PC-3 (cell line): ENCODE data around the gene CARD10. TPM values are rescaled to one million over a fixed set of nuclear protein-coding genes. Genes with fewer than 3 reads are reported as not detected.

ENCODE experiments used
- ATAC-seq: fragments of 200-7000 bp; cut with Tn5 transposase; 2 replicates; pipeline ENCODE4 v1.9.1; 2020; ENCODE audit warnings: mild to moderate bottlenecking, moderate library complexity
- Bru-seq: library from RNA; stranded (reverse); fragments of 400-500 nt; gene quantifications from one replicate; lab custom pipeline; 2021; lab: Mats Ljungman, UMichigan
- BruChase-seq, 2 experiments: library from RNA; stranded (reverse); fragments of 400-500 nt; gene quantifications; one replicate each; lab custom pipeline; 2021; lab: Mats Ljungman, UMichigan
- BruUV-seq: library from RNA; stranded (reverse); fragments of 400-500 nt; replicated peaks from 2 replicates; lab custom pipeline; 2021; lab: Mats Ljungman, UMichigan
- CTCF ChIA-PET: fragments of 300-600 bp; sonication (Branson Sonifier 250); formaldehyde crosslinking; loops from one replicate; lab custom pipeline; 2022; ENCODE audit warnings: antibody characterized with exemption; lab: Charles Lee
- POLR2A ChIA-PET: fragments of 300-600 bp; sonication (Branson Sonifier 250); formaldehyde crosslinking; loops from one replicate; lab custom pipeline; 2022; ENCODE audit warnings: antibody characterized with exemption; ENCODE audit not compliant: unreplicated experiment; lab: Charles Lee
- DNase-seq: peaks from one replicate; pipeline ENCODE4 v3.0.0-alpha.2; 2015
- H2AFZ ChIP-seq: fragments of 300-600 bp; sonication (generic); 2 replicates; pipeline ENCODE4 v1.6.0; 2016; ENCODE audit warnings: antibody characterized with exemption, low read length
- H3F3A ChIP-seq: fragments of 300-600 bp; sonication (generic); one replicate; pipeline ENCODE4 v1.6.0; 2017; ENCODE audit warnings: antibody characterized with exemption, low read length, control low read depth, mild to moderate bottlenecking; ENCODE audit not compliant: unreplicated experiment
- H3K27ac ChIP-seq: fragments of 300-600 bp; sonication (generic); 2 replicates; pipeline ENCODE4 v1.5.1; 2016; ENCODE audit warnings: mild to moderate bottlenecking, low read length
- H3K27me3 ChIP-seq: fragments of 300-600 bp; sonication (generic); 2 replicates; pipeline ENCODE4 v1.6.1; 2016; ENCODE audit warnings: low read length, mixed read lengths
- H3K36me3 ChIP-seq: fragments of 300-600 bp; sonication (generic); 2 replicates; pipeline ENCODE4 v1.6.1; 2016; ENCODE audit warnings: low read depth, mixed run types, low read length, mixed read lengths
- H3K4me1 ChIP-seq: fragments of 300-600 bp; sonication (generic); 2 replicates; pipeline ENCODE4 v1.5.1; 2016; ENCODE audit warnings: low read length; ENCODE audit not compliant: insufficient read depth
- H3K4me2 ChIP-seq: fragments of 300-600 bp; sonication (generic); 2 replicates; pipeline ENCODE4 v1.6.0; 2016; ENCODE audit warnings: low read length
- H3K4me3 ChIP-seq: fragments of 300-600 bp; sonication (generic); 2 replicates; pipeline ENCODE4 v1.5.1; 2016; ENCODE audit warnings: mild to moderate bottlenecking, low read length, mixed read lengths
- H3K79me2 ChIP-seq: fragments of 300-600 bp; sonication (generic); 2 replicates; pipeline ENCODE4 v1.6.1; 2017; ENCODE audit warnings: low read length, mixed read lengths
- H3K9ac ChIP-seq: fragments of 300-600 bp; sonication (generic); 2 replicates; pipeline ENCODE4 v1.6.0; 2016; ENCODE audit warnings: mild to moderate bottlenecking, low read length
- H3K9me2 ChIP-seq: fragments of 300-600 bp; sonication (generic); replicated peaks from 2 replicates; pipeline ENCODE4 v1.6.1; 2016; ENCODE audit warnings: mixed run types, low read length, mixed read lengths
- H3K9me3 ChIP-seq: fragments of 300-600 bp; sonication (generic); 2 replicates; pipeline ENCODE4 v1.6.1; 2016; ENCODE audit warnings: low read length, mixed read lengths
- H4K20me1 ChIP-seq: fragments of 300-600 bp; sonication (generic); 2 replicates; pipeline ENCODE4 v1.6.1; 2016; ENCODE audit warnings: low read length, mixed read lengths
- CTCF ChIP-seq: fragments of 300-600 bp; sonication (generic); conservative IDR thresholded peaks from 2 replicates; pipeline ENCODE4 v1.5.1; 2017; ENCODE audit warnings: antibody characterized with exemption, low read depth, mild to moderate bottlenecking, low read length
- EZH2 ChIP-seq: fragments of 300-600 bp; sonication (generic); IDR thresholded peaks from one replicate; pipeline ENCODE4 v1.6.1; 2017; ENCODE audit warnings: antibody characterized with exemption, mild to moderate bottlenecking, low read length; ENCODE audit not compliant: unreplicated experiment
- EZH2phosphoT487 ChIP-seq: fragments of 300-600 bp; sonication (generic); IDR thresholded peaks from 2 replicates; pipeline ENCODE4 v1.6.1; 2018; ENCODE audit warnings: mild to moderate bottlenecking, antibody characterized with exemption, low read length, borderline replicate concordance
- intact Hi-C: fragments of 100-400 bp; cut with micrococcal nuclease; formaldehyde crosslinking; loops from 2 replicates; pipeline ENCODE4 v1.9.0; 2023
- long read RNA-seq: library from polyadenylated mRNA; unstranded; transcript quantifications from one replicate; pipeline ENCODE4 v2.0.0, GENCODE V29; 2021; ENCODE audit not compliant: unreplicated experiment
- total RNA-seq: library from RNA; depleted of rRNA; stranded (reverse); fragments of >200 nt; gene quantifications from 2 replicates; pipeline ENCODE4 v1.2.3, GENCODE V29; 2014; rRNA removed

CARD10 gene
- total RNA-seq (20.7 and 26.3 TPM in 2 replicates), Bru-seq, nascent RNA (percentile 49 among the genes with signal in this experiment), BruChase-seq, experiment 1, labeled RNA remaining after a 6-hour chase (percentile 59 among the genes with signal in this experiment), BruChase-seq, experiment 2, labeled RNA remaining after a 2-hour chase (percentile 56 among the genes with signal in this experiment)
- long read RNA-seq, full-length matches to known transcripts = 11 of 37 reads
- long read RNA-seq, partial matches to known transcripts = 18 of 37 reads
- long read RNA-seq, other reads (novel, unspliced or antisense) = 8 of 37 reads

GRCh38 chr22:37519268-37520195 is at the start of gene CARD10:
Gene CARD10 (minus strand): TSS chr22:37519415. CDS start chr22:37519200, 215 bp downstream.
- intact Hi-C loops = no loop called here
- CTCF ChIA-PET = no interaction called here
- H3F3A ChIP-seq = no peaks in the 10 kb centered on the region
- peaks cover 30% of the 10 kb centered on the region for H3K79me2 ChIP-seq
- peak within 1 kb of the TSS; percentile 97 for H3K4me2 ChIP-seq
- H2AFZ ChIP-seq = peak within 1 kb of the TSS; percentile 64
- peak; percentile 73 for ATAC-seq
- peaks cover 4% of the 10 kb centered on the region; the same call in 1 of the 2 replicates for H3K4me1 ChIP-seq
- no peaks in the 10 kb centered on the region for H3K9me3 ChIP-seq
- POLR2A ChIA-PET = no interaction called here
- peak within 1 kb of the TSS; percentile 81 for H3K4me3 ChIP-seq
- BruUV-seq = no TSS peak
- no peak within 1 kb of the TSS for H3K27ac ChIP-seq
- H3K36me3 ChIP-seq = peaks cover 9% of the 10 kb centered on the region
- TF ChIP-seq EZH2 = no peak
- TF ChIP-seq EZH2phosphoT487 = no peak
- no peak for TF ChIP-seq CTCF
- DNase-seq = peak; percentile 51
- H4K20me1 ChIP-seq = no peaks in the 10 kb centered on the region
- no peaks in the 10 kb centered on the region for H3K27me3 ChIP-seq
- H3K9me2 ChIP-seq = no peaks in the 10 kb centered on the region
- peak within 1 kb of the TSS; percentile 71 for H3K9ac ChIP-seq

GRCh38 chr22:37568448-37569008 is 49.3 kb upstream of the CARD10 start:
- Histone ChIP-seq H3K27ac (no peak overlapping the region), H3K79me2 (peaks cover 33% of the 10 kb centered on the region), H3K4me2 (no peak overlapping the region), H3F3A (peaks cover 4% of the 10 kb centered on the region), H2AFZ (no peak overlapping the region), H3K9ac (no peak overlapping the region), H3K36me3 (peaks cover 8% of the 10 kb centered on the region), H3K9me3 (no peaks in the 10 kb centered on the region), H3K4me3 (no peak overlapping the region), H3K27me3 (no peaks in the 10 kb centered on the region), H3K4me1 (peaks cover 37% of the 10 kb centered on the region), H4K20me1 (peaks cover 16% of the 10 kb centered on the region), H3K9me2 (no peaks in the 10 kb centered on the region)
- ATAC-seq (no peak), DNase-seq (no peak)
- POLR2A ChIA-PET = no interaction called here
- TF ChIP-seq CTCF (no peak), EZH2 (no peak), EZH2phosphoT487 (no peak)
- CTCF ChIA-PET = no interaction called here
- intact Hi-C loops = no loop called here
- no TSS peak for BruUV-seq
